Brain microvascular endothelial cell (primary cell): Measurements from ENCODE around the gene CSF2RB.

Source experiments
- DNase-seq: peaks from one replicate; pipeline ENCODE4 v3.0.0-alpha.2; 2020
- H3K27ac ChIP-seq: fragments of 250-450 bp; sonication (Bioruptor Pico); 2 replicates; pipeline ENCODE4 v1.5.1; 2020; ENCODE audit warnings: mild to moderate bottlenecking, moderate library complexity
- H3K27me3 ChIP-seq: fragments of 250-450 bp; sonication (Bioruptor Pico); replicated peaks from 2 replicates; pipeline ENCODE4 v1.5.1; 2020; ENCODE audit warnings: mild to moderate bottlenecking
- H3K36me3 ChIP-seq: fragments of 250-450 bp; sonication (Bioruptor Pico); replicated peaks from 2 replicates; pipeline ENCODE4 v1.5.1; 2020; ENCODE audit warnings: mild to moderate bottlenecking
- H3K4me3 ChIP-seq: 2 replicates; pipeline ENCODE4 v1.5.1; 2011; ENCODE audit warnings: low read depth, mild to moderate bottlenecking, control low read depth, low read length, moderate library complexity
- in situ Hi-C: cut with HindIII; loops from 2 replicates; pipeline ENCODE4 v1.10.0; 2017; ENCODE audit warnings: low sequenced_read_pairs, low pct_ligation_motif_present
- TF ChIP-seq, protein P1 (sequence below): IDR thresholded peaks from 2 replicates; pipeline ENCODE4 v1.5.1; 2011; ENCODE audit warnings: low read depth, mild to moderate bottlenecking, moderate library complexity, low read length, control low read depth, inconsistent platforms; ENCODE audit errors: missing control alignments

Gene CSF2RB

GRCh38 chr22:36899498-36899897 is 13.9 kb upstream of the CSF2RB start:
- TF ChIP-seq, protein P1, sequence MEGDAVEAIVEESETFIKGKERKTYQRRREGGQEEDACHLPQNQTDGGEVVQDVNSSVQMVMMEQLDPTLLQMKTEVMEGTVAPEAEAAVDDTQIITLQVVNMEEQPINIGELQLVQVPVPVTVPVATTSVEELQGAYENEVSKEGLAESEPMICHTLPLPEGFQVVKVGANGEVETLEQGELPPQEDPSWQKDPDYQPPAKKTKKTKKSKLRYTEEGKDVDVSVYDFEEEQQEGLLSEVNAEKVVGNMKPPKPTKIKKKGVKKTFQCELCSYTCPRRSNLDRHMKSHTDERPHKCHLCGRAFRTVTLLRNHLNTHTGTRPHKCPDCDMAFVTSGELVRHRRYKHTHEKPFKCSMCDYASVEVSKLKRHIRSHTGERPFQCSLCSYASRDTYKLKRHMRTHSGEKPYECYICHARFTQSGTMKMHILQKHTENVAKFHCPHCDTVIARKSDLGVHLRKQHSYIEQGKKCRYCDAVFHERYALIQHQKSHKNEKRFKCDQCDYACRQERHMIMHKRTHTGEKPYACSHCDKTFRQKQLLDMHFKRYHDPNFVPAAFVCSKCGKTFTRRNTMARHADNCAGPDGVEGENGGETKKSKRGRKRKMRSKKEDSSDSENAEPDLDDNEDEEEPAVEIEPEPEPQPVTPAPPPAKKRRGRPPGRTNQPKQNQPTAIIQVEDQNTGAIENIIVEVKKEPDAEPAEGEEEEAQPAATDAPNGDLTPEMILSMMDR = no peak
- H3K27me3 ChIP-seq = no peaks in the 10 kb centered on the region
- H3K36me3 ChIP-seq = no peaks in the 10 kb centered on the region
- DNase-seq = no peak
- H3K4me3 ChIP-seq = no peak overlapping the region
- H3K27ac ChIP-seq = no peak overlapping the region
- in situ Hi-C loops = no loop called here

DNA sequence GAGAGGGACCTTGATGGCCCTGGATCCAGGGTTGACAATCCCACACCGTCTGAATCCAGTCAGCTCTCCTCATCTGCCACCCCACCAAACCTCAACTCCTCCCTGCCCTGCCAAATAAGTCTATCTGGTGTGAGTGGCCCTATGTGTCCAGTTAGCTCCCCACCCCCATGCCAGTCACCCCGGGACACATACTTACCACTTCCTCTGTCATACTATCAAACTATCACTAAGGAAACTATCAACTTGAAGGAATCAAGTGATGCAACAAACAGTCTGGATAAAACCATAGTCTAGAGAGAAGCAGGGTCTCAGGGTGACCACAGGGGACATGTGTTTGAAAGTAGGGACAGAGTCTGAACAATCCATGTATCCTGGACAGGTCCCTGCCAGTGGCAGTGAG is 13.2 kb upstream of the CSF2RB start:
- TF ChIP-seq, protein P1 = no peak
- no peaks in the 10 kb centered on the region for H3K27me3 ChIP-seq
- H3K4me3 ChIP-seq = no peak overlapping the region
- no peaks in the 10 kb centered on the region for H3K36me3 ChIP-seq
- in situ Hi-C loops = no loop called here
- DNase-seq = no peak
- H3K27ac ChIP-seq = no peak overlapping the region

GRCh38 chr22:36900880-36901279 is 12.5 kb upstream of the CSF2RB start:
- Histone ChIP-seq H3K36me3 (no peaks in the 10 kb centered on the region), H3K4me3 (no peak overlapping the region), H3K27me3 (no peaks in the 10 kb centered on the region), H3K27ac (no peak overlapping the region)
- DNase-seq = no peak
- in situ Hi-C loops = no loop called here
- TF ChIP-seq, protein P1 = no peak

- DNase-seq = no peak
- Histone ChIP-seq H3K27ac (no peak overlapping the region), H3K27me3 (no peaks in the 10 kb centered on the region), H3K4me3 (no peak overlapping the region), H3K36me3 (no peaks in the 10 kb centered on the region)
- in situ Hi-C loops = no loop called here
- TF ChIP-seq, protein P1 = no peak
Measured at GRCh38 chr22:36901411-36902142, 11.9 kb upstream of the CSF2RB start.

- in situ Hi-C loops = no loop called here
- TF ChIP-seq, protein P1 = no peak
- Histone ChIP-seq H3K36me3 (no peaks in the 10 kb centered on the region), H3K27me3 (no peaks in the 10 kb centered on the region), H3K4me3 (no peak overlapping the region), H3K27ac (no peak overlapping the region)
- no peak for DNase-seq
Measured at GRCh38 chr22:36902143-36902926, 11.1 kb upstream of the CSF2RB start.
